Stimulated activated CD4-positive, alpha-beta T cell treated with anti-CD3 and anti-CD28 coated beads, TNF-alpha, amount 100 ng/mL, for 4 hours (primary cell): ENCODE measurements around the gene WNK2.

Experiments
- DNase-seq, 3 experiments: peaks; one replicate each; pipeline ENCODE4 v3.0.0-alpha.2; 2020; ENCODE audit warnings: low read depth in 3 of 3

The WNK2 gene

DNA sequence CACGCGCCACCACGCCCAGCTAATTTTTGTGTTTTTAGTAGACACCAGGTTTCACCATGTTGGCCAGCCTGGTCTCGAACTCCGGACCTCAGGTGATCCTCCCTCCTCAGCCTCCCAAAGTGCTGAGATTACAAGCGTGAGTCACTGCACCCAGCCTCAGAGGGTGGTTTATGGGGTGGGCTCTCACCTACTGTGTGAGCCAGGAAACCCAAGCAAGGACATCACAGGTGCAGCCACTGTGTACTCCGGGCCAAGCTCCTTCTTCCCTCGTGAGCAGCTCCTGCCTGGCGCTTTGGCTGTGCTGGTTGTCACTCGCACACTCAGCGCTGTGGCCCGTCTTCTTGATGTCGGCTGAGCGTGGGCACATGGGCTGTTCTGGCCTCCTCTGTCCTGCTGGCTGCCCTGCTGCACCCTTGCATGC is 70.1 kb downstream of the WNK2 start:
- DNase-seq, result no peak

DNA sequence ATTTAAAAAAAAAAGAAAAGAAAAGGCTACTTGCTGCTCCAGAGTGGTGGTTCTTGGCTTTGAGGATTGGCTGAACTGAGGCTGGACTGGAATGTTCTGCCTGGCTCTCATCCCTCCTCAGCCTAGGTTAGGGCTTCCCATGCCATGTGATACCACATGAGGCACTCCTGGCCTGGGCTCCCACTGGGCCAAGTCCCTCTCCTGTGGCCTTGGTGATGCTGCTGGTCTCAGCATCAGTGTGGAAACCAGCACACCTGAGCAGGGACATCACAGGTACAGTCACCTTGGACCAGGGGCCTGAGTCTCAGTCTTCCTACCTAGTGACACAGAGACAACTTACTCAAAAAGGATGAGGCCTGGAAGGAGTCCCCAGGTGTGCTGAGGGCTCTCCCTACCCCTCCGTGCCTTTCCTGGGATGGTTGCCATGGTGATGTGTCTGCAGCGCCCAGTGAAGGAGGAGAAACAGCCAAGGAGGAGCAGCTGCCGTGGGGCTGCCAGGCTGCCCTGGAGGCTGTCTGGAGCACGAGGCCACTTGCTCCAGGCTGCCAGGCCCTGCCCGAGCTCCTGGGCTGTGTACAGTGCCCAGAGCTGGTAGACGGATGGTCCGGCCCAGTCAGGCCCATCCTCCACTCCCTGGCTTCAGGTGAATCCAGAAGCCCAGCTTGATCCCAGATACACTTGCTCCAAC is 71.0 kb downstream of the WNK2 start:
- no peak for DNase-seq

DNA sequence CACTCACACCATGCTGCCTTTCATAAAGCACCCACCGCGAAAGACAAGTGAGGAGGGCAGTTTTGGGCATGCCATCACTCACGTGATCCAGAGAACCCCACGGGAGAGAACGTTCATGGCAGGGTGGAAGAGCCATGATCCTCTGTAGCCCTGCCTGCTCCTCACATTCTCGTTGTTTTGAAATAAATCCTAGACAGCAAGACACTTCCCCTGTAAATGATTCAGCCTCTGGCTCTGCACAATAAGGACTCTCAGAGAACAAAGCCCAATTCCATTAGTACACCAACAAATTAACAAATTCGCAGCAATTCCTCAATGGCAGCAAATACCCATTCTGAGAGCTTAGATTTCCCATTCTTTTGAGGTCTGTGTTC is 71.5 kb downstream of the WNK2 start:
- no peak for DNase-seq

DNA sequence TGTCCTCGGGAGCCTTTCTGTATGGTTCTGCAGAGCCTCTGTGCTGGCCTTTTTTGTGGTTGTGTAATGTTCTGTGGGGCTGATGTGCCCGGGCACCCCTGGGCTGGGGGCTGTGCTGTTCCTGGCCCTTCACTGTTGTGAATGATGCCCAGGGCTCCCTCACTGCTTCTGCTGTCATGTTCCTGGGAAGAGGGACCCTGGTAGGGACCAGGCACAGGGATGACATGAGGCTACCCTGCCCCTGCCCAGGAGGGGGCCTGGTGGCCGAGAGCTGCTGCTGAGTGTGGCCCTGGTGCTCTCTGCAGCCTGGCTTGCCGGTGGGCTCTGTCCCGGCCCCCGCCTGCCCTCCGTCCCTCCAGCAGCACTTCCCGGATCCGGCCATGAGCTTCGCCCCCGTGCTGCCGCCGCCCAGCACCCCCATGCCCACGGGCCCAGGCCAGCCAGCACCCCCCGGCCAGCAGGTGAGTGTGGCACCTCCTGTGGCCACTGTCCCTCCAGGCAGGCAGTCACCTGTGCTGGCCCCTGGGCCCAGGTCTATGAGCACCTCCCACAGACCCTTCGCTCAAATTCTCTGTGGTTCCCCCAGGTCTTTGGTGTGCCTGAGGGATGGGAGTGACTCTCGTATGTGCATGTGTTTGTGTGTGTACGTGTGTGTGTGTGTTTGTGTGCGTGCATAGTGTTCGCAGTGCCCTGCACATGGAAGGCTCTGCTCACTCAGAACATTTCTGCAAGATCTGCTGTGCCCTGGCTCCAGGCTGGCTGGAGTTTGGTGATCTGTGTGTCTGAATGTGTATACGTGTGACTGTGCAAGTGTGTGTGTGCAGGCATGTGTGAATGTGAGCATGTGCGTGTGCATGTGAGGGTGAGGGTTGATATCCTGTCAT is 72.3 kb downstream of the WNK2 start:
- no peak for DNase-seq

DNA sequence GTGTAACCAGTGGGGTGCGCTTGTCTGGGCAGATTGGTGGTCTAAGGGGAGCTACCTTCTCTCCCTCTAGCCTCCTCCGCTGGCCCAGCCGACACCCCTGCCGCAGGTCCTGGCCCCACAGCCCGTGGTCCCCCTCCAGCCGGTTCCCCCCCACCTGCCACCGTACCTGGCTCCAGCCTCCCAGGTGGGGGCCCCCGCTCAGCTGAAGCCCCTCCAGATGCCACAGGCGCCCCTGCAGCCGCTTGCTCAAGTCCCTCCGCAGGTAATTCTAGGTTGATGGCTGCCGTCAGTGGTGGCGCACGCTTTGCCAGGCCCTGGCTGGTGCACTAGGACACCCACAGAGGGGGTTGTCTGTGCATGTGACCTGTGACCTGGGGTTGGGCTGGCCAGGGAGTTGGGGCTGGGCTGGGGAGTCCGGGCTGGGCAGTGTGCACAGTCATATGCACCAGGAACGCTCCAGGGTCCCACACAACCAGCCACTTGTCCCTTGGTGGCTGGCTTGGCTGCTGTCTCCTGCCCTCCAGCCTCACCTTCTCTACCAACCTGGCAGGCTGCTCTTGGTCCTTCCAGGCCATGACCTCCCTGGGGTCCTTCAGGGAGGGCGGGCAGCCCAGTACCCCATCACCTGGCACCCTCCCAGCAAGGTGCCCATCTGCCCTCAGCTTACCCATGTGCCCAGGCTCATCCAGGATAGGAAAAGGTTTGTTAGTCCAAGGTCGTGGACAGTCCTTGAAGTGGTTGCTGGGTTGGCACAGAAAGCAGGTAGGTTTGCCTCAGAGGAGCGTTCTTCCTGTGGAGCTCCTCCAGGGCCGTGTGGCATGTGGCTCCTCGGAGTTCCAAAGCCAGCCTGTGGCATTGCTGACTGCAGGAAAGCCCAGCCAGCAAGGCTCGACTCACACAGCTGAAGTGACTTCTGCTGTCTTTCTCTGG is 73.2 kb downstream of the WNK2 start:
- DNase-seq, result no peak

DNA sequence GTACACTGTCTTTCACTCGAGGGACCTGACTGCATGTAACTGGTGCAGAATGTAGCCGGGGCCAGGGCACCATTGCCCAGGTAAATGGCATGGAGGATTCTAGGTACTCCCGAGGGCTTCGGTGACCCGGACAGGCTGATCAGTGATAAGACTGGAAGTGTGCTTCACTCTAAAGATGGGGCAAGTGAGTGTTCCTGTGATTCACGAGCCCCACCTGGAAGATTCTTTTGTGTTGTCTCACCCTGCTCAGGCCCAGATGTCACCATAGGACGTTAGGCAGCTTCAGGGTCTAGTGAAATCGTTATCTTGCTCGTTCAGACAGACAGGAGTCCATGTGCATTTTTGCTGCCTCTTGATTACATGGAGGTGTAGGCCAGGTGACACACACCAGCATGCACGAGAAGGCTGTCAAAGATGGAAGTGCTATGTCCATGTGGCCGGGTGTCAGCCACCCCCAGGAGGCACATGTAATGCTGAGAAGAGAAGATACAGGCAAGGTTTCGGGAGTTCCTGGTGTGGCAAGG is 73.9 kb downstream of the WNK2 start:
- no peak for DNase-seq

DNA sequence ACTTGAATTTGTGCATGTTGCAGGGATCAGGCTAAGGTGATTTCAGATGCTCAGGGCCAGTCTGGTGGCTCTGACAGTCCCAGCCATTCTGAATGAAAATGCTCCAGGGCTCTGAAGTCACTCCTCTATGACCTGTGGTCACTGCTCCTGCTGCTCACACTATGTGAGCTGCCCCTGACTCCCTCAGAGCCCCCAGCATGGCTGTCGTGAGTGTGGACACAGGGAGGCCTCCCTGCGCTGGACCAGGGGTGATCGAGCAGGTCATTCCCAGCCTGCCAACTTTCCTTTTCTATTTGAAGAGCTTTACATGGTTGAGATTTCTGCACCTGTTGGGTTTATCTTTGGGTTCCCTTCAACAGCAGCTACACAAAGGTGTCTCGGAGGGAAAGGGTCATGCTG is 74.5 kb downstream of the WNK2 start:
- no peak for DNase-seq

DNA sequence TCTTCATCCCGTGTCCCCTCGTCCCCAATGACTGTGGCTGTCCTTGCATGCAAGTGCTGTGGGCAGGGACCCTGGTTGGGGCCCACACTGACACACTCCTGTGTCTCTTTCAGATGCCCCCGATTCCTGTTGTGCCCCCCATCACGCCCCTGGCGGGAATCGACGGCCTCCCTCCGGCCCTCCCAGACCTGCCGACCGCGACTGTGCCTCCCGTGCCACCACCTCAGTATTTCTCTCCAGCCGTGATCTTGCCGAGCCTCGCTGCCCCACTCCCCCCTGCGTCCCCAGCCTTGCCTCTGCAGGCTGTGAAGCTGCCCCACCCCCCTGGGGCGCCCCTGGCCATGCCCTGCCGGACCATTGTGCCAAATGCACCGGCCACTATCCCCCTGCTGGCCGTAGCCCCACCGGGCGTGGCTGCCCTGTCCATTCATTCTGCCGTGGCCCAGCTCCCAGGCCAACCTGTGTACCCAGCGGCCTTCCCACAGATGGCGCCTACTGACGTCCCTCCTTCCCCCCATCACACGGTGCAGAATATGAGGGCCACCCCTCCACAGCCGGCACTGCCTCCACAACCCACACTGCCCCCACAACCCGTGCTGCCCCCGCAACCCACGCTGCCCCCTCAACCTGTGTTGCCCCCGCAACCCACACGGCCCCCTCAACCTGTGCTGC is 75.0 kb downstream of the WNK2 start:
- no peak for DNase-seq

DNA sequence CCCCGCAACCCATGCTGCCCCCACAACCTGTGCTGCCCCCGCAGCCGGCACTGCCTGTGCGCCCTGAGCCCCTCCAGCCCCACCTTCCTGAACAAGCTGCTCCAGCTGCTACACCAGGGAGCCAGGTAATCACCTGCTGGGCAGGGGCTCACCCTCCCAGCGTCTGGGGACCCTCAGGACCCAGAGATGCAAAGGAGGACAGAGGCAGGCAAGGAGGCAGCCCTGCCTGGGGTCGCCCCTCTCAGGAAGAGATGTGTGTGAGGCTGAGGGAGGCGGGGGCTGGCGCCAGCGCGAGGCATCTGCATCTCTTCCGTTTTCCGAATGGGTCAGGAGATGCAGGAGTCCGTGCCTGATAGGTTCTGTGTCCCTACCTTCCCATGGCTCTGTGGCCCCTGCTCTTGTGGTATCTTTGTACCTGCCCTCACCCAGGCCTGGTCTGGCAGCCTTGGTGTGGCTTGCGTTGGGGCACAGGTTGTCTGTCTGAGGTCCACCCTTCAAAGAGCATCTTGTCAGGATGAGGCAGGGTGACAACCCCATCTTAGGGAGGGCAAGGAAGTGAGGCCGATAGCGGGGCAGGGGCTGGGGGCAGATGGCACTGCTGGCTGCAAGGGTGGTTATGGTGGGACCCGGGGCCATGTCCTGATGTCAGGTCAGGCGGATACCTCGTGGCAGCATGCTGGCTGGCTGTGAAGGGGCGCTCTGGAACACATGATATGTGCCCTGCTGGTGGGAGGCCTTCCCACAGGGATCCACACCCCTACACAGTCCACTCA is 75.7 kb downstream of the WNK2 start:
- no peak for DNase-seq

DNA sequence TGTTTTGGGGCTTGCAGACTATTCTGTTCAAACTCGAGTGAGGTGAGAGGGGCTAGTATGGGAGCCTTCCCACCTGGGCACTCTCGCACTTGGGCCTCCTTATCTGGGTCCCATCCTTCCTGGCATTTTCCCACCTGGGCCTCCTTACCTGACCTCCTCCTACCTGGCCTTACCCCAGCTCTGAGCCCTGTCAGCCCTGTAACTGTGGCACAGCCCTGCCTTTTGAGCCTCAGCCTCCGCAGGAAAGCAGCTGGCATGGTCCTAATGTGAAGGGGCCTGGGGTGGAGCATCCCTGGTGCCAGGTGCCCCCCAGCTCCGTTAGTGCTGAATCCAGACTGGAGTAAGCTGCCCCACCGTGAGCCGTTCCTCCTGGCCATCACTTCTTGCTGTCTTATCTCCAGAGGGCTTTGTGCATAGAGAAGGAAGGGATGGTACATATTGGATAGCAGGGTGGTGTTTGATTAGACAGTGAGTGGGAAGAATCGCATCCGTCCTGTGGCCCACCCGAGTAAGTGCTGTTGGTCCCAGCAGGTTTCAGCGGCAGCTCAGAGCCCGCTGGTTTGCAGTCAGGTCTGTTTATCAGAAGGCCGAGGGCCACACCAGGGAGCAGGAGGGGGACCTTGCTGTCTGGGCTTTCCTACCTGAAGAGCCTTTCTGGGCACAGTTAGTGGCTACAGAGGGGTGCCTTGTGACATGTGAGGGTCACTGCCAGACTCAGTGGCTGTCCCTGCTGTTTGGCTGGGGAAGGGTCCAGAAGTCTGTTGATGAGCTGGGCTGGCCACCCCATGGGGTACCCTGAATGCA is 76.5 kb downstream of the WNK2 start:
- DNase-seq, result no peak

DNA sequence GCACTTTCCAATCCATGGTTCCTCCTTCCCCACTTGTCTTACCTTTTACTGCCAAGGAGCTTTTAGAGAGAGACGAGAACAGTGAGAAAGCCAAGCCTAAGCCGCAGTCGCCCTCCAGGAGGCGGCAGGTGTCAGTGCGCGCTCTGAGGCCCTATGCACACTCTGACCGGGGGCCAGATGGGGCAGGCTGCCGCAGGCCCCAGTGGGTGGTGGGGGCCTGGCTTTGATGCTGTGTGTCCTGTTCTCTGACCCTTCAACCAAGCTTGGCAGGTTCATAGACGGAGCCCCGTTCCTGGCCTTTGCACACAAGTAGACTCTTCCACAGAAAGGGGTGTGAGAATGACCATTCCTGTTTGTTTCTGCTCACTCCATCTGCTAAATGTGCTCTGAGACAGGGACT is 77.3 kb downstream of the WNK2 start:
- no peak for DNase-seq

DNA sequence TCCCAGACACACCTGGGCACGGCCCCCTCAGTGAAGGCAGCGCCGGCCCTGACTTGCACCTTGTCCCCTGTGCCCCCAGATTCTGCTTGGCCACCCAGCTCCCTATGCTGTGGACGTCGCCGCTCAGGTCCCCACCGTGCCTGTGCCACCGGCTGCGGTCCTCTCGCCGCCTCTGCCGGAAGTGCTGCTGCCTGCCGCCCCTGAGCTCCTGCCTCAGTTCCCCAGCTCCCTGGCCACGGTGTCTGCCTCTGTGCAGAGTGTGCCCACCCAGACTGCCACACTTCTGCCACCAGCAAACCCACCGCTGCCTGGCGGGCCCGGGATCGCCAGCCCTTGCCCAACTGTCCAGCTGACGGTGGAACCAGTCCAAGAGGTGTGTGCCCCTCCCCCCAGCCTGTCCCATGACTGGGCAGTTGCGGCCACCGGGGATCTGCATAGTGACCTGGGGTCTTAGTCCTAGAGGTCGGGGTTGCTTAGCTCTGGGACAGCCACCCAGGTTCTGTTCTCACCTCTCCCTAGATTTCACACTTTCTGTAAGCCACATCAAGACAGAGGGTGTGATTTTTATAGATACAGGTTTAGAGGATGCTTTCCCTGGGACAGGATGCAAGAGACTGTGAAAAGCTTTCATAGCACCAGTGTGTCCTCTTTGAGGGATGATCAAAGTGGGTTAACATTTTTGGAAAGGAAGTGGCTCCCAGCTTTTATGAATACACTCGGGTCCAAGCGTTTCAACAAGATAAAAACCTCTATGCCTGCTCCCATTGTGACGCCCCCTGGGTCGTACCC is 78.0 kb downstream of the WNK2 start:
- DNase-seq, result no peak

DNA sequence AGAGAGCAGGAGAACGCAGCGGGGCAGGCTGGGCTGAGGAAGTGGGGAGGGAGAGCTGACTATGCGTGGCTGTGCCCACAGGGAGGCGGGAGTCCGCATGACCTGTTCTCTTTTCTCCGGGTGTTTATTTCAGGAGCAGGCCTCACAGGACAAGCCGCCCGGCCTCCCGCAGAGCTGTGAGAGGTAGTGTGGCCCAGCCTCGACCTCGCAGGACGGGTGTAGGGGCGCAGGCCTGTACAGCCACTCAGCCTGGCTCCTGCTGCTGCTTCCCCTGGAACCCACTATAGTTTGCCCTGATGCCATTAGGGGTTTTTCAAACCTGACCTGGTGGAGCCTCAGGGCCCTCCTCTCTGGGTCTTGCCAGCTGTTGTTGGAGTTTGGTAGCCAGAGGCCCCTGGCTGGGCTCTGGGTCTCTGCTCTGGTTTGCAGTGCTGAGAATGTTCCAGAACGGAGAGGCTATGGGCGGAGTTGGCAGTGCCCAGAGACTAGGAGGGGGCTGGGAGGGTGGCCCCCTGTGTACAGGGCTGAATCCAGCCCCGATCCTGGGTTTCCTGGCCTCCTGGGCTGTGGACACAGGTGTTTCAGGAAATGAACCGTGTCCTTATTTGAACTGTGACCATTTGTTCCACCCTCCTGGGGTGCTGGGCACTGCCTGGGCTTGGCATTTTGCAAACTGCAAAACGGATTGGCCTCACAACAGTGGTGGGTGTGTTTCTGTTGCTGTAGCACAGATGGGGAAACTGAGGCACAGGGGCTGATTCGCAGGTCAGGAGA is 78.8 kb downstream of the WNK2 start:
- DNase-seq, result no peak

DNA sequence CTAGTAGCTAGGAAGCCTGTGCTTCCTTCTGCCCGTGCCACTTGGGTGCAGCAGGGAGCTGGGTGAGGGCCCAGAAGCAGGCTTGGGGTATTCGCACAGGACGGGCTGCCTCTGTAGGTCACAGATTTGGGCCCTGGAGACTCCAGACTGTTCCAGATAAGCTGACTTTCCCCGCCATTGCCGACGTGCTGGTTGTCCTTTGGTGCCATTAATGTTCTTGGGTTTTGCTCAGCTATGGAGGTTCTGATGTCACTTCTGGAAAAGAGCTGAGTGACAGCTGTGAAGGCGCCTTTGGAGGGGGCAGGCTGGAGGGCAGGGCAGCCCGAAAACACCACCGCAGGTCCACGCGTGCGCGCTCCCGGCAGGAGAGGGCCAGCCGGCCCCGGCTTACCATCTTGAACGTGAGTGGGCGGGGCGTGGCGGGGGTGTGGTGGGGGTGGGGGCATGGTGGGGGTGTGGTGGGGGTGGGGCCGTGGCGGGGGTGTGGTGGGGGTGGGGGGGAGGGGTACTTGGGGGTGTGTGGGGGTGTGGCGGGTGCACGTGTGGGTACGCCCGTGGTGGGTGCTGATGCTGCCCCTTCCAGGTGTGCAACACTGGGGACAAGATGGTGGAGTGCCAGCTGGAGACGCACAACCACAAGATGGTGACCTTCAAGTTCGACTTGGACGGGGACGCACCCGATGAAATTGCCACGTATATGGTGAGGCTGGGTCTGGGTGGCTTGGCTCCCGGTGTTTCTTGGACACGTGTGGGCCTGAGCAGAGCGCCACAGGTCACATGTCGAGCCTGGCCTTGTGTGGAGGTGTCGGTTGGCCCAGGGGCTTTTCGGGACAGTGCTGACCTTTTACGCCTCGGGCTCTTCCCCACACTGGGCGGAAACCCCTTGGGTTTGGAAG is 79.6 kb downstream of the WNK2 start:
- no peak for DNase-seq

DNA sequence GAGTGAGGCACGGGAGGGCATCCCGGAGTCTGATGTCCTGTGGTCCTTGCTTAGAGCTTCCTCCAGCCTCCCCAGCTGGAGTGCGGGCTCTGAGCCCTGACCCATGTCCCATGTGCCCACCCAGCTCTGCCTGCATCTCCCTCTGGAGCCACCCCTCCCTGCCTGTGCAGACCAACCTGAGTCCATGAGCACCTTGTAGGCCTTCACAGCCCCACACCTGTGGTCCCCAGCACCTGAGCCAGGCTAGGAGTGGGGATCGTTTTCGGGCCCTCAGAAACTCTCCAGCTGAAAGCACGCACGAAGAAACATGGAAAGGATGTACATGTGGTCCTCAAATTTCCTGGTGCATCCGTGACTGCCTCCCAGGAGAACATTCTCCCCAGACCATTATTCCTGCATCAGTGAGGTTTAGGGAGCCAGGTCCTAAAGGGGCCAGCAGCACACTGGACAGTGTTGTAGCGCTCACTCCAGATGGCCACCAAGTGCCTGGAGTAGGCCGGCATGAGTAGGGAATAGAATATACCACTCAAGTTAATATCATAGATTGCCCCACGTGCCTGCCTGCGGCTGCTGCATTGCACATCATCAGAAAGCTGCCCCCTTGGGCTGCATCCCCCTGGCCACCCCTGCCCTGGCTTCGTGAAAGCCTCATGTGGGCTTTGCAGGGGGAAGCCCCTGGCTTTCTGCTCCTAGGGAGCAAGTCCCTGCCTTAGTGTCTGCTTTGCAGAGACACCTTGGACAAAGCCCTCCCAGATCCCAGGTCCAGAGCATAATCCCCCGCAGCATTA is 80.6 kb downstream of the WNK2 start:
- no peak for DNase-seq

DNA sequence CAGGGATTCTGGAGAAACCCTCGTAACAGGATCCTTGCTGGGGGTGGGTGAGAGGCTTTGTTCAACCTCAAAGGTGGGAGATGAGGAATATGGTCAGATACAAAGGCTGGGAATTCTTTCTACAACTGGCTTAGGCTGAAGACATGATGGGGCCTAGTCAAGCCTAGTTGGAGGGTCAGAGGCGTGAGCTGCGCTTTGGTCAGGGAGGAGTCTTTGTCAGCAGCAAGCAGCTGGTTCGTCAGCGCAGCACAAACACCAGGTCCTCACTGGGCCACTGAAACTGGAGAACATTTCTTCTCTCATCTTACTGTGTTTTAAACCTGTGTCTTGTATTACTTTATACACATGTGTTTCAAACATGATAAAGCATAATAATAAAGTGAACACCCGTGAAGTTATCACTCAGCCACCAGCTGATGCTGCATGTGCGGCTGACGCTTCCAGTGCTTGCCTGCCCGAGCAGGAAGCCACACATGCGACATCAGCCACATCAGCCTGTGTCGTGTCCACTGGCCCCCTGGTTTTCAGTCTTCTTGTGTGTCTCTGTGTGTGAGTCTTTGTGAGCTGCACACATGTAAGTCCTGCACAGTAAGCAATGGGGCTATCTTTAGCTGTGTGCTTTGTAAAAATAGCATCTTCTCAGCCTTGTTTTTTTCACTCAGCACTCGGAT is 81.5 kb downstream of the WNK2 start:
- no peak for DNase-seq
